Measurements from ENCODE around the gene PYDC2. TPM values are rescaled to one million over a fixed set of nuclear protein-coding genes. Genes with fewer than 3 reads are reported as not detected.

Gene PYDC2
- total RNA-seq, 3 donors from 2014 or later (not counting 1 experiment from before 2014, with no cell fraction given): not detected

- no peak for TF ChIP-seq CTCF (IDR thresholded peaks at IDR 0.05)
- Mint-ChIP-seq H3K4me3 (no peak overlapping the region), H3K27ac (no peak overlapping the region), H3K36me3 (no peaks in the 10 kb centered on the region), H3K9me3 (no peaks in the 10 kb centered on the region), H3K27me3 (ENCODE audit: low read depth in 2 of 2) (no peaks in the 10 kb centered on the region), H3K4me1 (no peaks in the 10 kb centered on the region)
- H3K27ac ChIP-seq (ENCODE audit: low read length): no peak overlapping the region
- H3K4me3 ChIP-seq (ENCODE audit: low read length): no peak overlapping the region
- intact Hi-C loops (cut with micrococcal nuclease): loop anchor here (10.0 kb wide), 1 partner anchor 1029 kb away; no protein-coding TSS in a partner anchor
- 78% methylated on average over 7 of the region's 9 CpGs for WGBS (ENCODE audit: insufficient coverage)
- no peaks in the 10 kb centered on the region for H3K9me3 ChIP-seq (ENCODE audit: control insufficient read depth, insufficient read depth, low read length)
- DNase-seq: no peak
- no peaks in the 10 kb centered on the region for H3K27me3 ChIP-seq (ENCODE audit: control insufficient read depth, insufficient read depth, low read length)
- H3K4me1 ChIP-seq (ENCODE audit: control insufficient read depth, insufficient read depth, low read length): no peaks in the 10 kb centered on the region
- ATAC-seq: no peak
- H3K36me3 ChIP-seq (ENCODE audit: control insufficient read depth, insufficient read depth, low read length): no peaks in the 10 kb centered on the region
Observed at GRCh38 chr3:191415566-191415965, 45.4 kb upstream of the PYDC2 start.

- Mint-ChIP-seq H3K9me3 (no peaks in the 10 kb centered on the region), H3K4me3 (no peak overlapping the region), H3K27me3 (ENCODE audit: low read depth in 2 of 2) (no peaks in the 10 kb centered on the region), H3K36me3 (no peaks in the 10 kb centered on the region), H3K27ac (no peak overlapping the region), H3K4me1 (no peaks in the 10 kb centered on the region)
- ATAC-seq: no peak
- H3K27me3 ChIP-seq (ENCODE audit: control insufficient read depth, insufficient read depth, low read length): no peaks in the 10 kb centered on the region
- no peaks in the 10 kb centered on the region for H3K9me3 ChIP-seq (ENCODE audit: control insufficient read depth, insufficient read depth, low read length)
- DNase-seq: no peak
- intact Hi-C loops (cut with micrococcal nuclease): loop anchor here (10.0 kb wide), 1 partner anchor 1027 kb away; no protein-coding TSS in a partner anchor
- no peaks in the 10 kb centered on the region for H3K4me1 ChIP-seq (ENCODE audit: control insufficient read depth, insufficient read depth, low read length)
- H3K27ac ChIP-seq (ENCODE audit: low read length): no peak overlapping the region
- H3K36me3 ChIP-seq (ENCODE audit: control insufficient read depth, insufficient read depth, low read length): no peaks in the 10 kb centered on the region
- 88% methylated on average over 6 of the region's 6 CpGs for WGBS (ENCODE audit: insufficient coverage)
- no peak for TF ChIP-seq CTCF (IDR thresholded peaks at IDR 0.05)
- H3K4me3 ChIP-seq (ENCODE audit: low read length): no peak overlapping the region
Observed at GRCh38 chr3:191417457-191417729, 43.6 kb upstream of the PYDC2 start.

- H3K27me3 Mint-ChIP-seq (ENCODE audit: low read depth in 2 of 2): no peaks in the 10 kb centered on the region
- ATAC-seq: no peak
- Histone ChIP-seq H3K4me1 (ENCODE audit: control insufficient read depth, insufficient read depth, low read length) (no peaks in the 10 kb centered on the region), H3K27ac (ENCODE audit: low read length) (no peak overlapping the region), H3K27me3 (ENCODE audit: control insufficient read depth, insufficient read depth, low read length) (no peaks in the 10 kb centered on the region), H3K36me3 (ENCODE audit: control insufficient read depth, insufficient read depth, low read length) (no peaks in the 10 kb centered on the region), H3K9me3 (ENCODE audit: control insufficient read depth, insufficient read depth, low read length) (no peaks in the 10 kb centered on the region), H3K4me3 (ENCODE audit: low read length) (no peak overlapping the region)
- no peaks in the 10 kb centered on the region for H3K36me3 Mint-ChIP-seq
- no peak overlapping the region for H3K4me3 Mint-ChIP-seq
- DNase-seq: no peak
- no peak overlapping the region for H3K27ac Mint-ChIP-seq
- 88% methylated on average over 2 of the region's 2 CpGs for WGBS (ENCODE audit: insufficient coverage)
- H3K9me3 Mint-ChIP-seq: no peaks in the 10 kb centered on the region
- H3K4me1 Mint-ChIP-seq: no peaks in the 10 kb centered on the region
- TF ChIP-seq CTCF (IDR thresholded peaks at IDR 0.05): no peak
- intact Hi-C loops (cut with micrococcal nuclease): no loop called here
Observed at GRCh38 chr3:191420771-191421170, 40.2 kb upstream of the PYDC2 start.

GRCh38 chr3:191424881-191425280, 36.1 kb upstream of the PYDC2 start:
- Histone ChIP-seq H3K9me3 (ENCODE audit: control insufficient read depth, insufficient read depth, low read length) (no peaks in the 10 kb centered on the region), H3K4me3 (ENCODE audit: low read length) (no peak overlapping the region), H3K27me3 (ENCODE audit: control insufficient read depth, insufficient read depth, low read length) (no peaks in the 10 kb centered on the region), H3K4me1 (ENCODE audit: control insufficient read depth, insufficient read depth, low read length) (no peaks in the 10 kb centered on the region), H3K27ac (ENCODE audit: low read length) (no peak overlapping the region), H3K36me3 (ENCODE audit: control insufficient read depth, insufficient read depth, low read length) (no peaks in the 10 kb centered on the region)
- WGBS (ENCODE audit: insufficient coverage): 74% methylated on average over 3 of the region's 3 CpGs
- no peaks in the 10 kb centered on the region for H3K27me3 Mint-ChIP-seq (ENCODE audit: low read depth in 2 of 2)
- no peak for TF ChIP-seq CTCF (IDR thresholded peaks at IDR 0.05)
- ATAC-seq (no peak), DNase-seq (no peak)
- no peak overlapping the region for H3K27ac Mint-ChIP-seq
- intact Hi-C loops (cut with micrococcal nuclease): no loop called here
- no peaks in the 10 kb centered on the region for H3K9me3 Mint-ChIP-seq
- no peaks in the 10 kb centered on the region for H3K36me3 Mint-ChIP-seq
- no peaks in the 10 kb centered on the region for H3K4me1 Mint-ChIP-seq
- H3K4me3 Mint-ChIP-seq: no peak overlapping the region
